HCT116 (cell line): ENCODE data around the gene RASSF5. TPM values are rescaled to one million over a fixed set of nuclear protein-coding genes. Genes with fewer than 3 reads are reported as not detected.

Source experiments
- ATAC-seq: fragments of 200-7000 bp; cut with Tn5 transposase; 2 replicates; pipeline ENCODE4 v1.9.1; 2020; ENCODE audit warnings: mild to moderate bottlenecking, moderate library complexity
- BruUV-seq: library from RNA; stranded (reverse); fragments of 400-500 nt; replicated peaks from 2 replicates; lab custom pipeline; 2021; lab: Mats Ljungman, UMichigan
- CTCF ChIA-PET: fragments of 300-600 bp; sonication (Branson Sonifier 250); formaldehyde crosslinking; loops from one replicate; lab custom pipeline; 2021; ENCODE audit warnings: antibody characterized with exemption; lab: Charles Lee
- POLR2A ChIA-PET: fragments of 300-600, 350-600 bp; sonication (Branson Sonifier 250); formaldehyde crosslinking; loops from one replicate; lab custom pipeline; 2021; ENCODE audit warnings: antibody characterized with exemption; lab: Charles Lee
- RAD21 ChIA-PET, 2 experiments: fragments of 300-600 bp; sonication (Branson Sonifier 250); formaldehyde crosslinking; loops; one replicate each; lab custom pipeline; 2023; ENCODE audit warnings: low total read pairs in 2 of 2; ENCODE audit not compliant: uncharacterized antibody in 2 of 2, unreplicated experiment in 2 of 2, low non-redundant PET in 1 of 2; lab: Charles Lee
- DNase-seq: peaks from one replicate; pipeline ENCODE4 v3.0.0-alpha.2; 2010; ENCODE audit warnings: low read depth, low spot score
- H2AFZ ChIP-seq: fragments of 200-600 bp; shearing (Covaris generic), sonication (generic); 2 replicates; pipeline ENCODE4 v1.6.1; 2017; ENCODE audit warnings: low read depth, mixed run types, mixed read lengths, antibody characterized with exemption, low read length; ENCODE audit not compliant: poor library complexity, severe bottlenecking
- H3K27ac ChIP-seq: 2 replicates; pipeline ENCODE4 v1.5.1; 2012; ENCODE audit warnings: low read depth, low read length
- H3K27me3 ChIP-seq: fragments of 200-600 bp; sonication (generic); 2 replicates; pipeline ENCODE4 v1.6.1; 2016; ENCODE audit warnings: mixed run types, low read length, mixed read lengths; ENCODE audit not compliant: insufficient read depth
- H3K36me3 ChIP-seq, 2 experiments: fragments of 200-500 bp in 1 of 2; fragments of 200-600 bp in 1 of 2; sonication (Bioruptor generic) in 1 of 2; sonication (generic) in 1 of 2; 2 replicates each; pipeline versions ENCODE4 v1.5.1 to v1.6.1; 2014 to 2016; ENCODE audit warnings: low read length in 2 of 2, inconsistent platforms in 1 of 2, mixed read lengths in 1 of 2, mixed run types in 1 of 2; ENCODE audit not compliant: insufficient read depth in 2 of 2, control insufficient read depth in 1 of 2
- H3K4me1 ChIP-seq, 2 experiments: fragments of 200-600 bp in 1 of 2; sonication (generic) in 1 of 2; 2 replicates each; pipeline versions ENCODE4 v1.5.1 to v1.6.1; 2012 to 2017; ENCODE audit warnings: low read length in 2 of 2, inconsistent platforms in 1 of 2, mild to moderate bottlenecking in 1 of 2, mixed read lengths in 1 of 2, mixed run types in 1 of 2, moderate library complexity in 1 of 2; ENCODE audit not compliant: insufficient read depth in 2 of 2, control insufficient read depth in 1 of 2
- H3K4me2 ChIP-seq: fragments of 200-600 bp; sonication (generic); 2 replicates; pipeline ENCODE4 v1.6.1; 2017; ENCODE audit warnings: mixed run types, low read length, mixed read lengths
- H3K4me3 ChIP-seq, 2 experiments: fragments of 200-600 bp in 1 of 2; sonication (generic) in 1 of 2; replicated peaks in 1 of 2; 2 replicates each; pipeline ENCODE4 v1.5.1; 2011 to 2016; ENCODE audit warnings: low read length in 2 of 2, control low read depth in 1 of 2, low read depth in 1 of 2, mild to moderate bottlenecking in 1 of 2, mixed read lengths in 1 of 2, mixed run types in 1 of 2
- H3K79me2 ChIP-seq: fragments of 200-600 bp; sonication (generic); 2 replicates; pipeline ENCODE4 v1.6.1; 2017; ENCODE audit warnings: mild to moderate bottlenecking, mixed run types, low read length, moderate library complexity, mixed read lengths; ENCODE audit not compliant: insufficient read depth
- H3K9ac ChIP-seq: fragments of 200-600 bp; sonication (generic); 2 replicates; pipeline ENCODE4 v1.6.1; 2016; ENCODE audit warnings: low read length, mixed read lengths
- H3K9me2 ChIP-seq: fragments of 200-600 bp; sonication (generic), shearing (Covaris generic); 2 replicates; pipeline ENCODE4 v1.6.1; 2017; ENCODE audit warnings: mixed run types, mild to moderate bottlenecking, moderate library complexity; ENCODE audit not compliant: insufficient read depth
- H3K9me3 ChIP-seq, 2 experiments: fragments of 200-500 bp in 1 of 2; fragments of 200-600 bp in 1 of 2; sonication (Bioruptor generic) in 1 of 2; sonication (generic) in 1 of 2; 2 replicates each; pipeline ENCODE4 v1.6.1; 2014 to 2017; ENCODE audit warnings: low read length in 2 of 2, mixed read lengths in 2 of 2, inconsistent platforms in 1 of 2, low read depth in 1 of 2, mild to moderate bottlenecking in 1 of 2, mixed run types in 1 of 2, moderate library complexity in 1 of 2; ENCODE audit not compliant: control insufficient read depth in 1 of 2, insufficient read depth in 1 of 2
- H4K20me1 ChIP-seq: fragments of 200-600 bp; sonication (generic), shearing (Covaris generic); 2 replicates; pipeline ENCODE4 v1.6.1; 2017; ENCODE audit warnings: mixed run types, mild to moderate bottlenecking, moderate library complexity; ENCODE audit not compliant: insufficient read depth
- CBX3 ChIP-seq: IDR thresholded peaks from 2 replicates; pipeline ENCODE4 v1.6.1; 2012; ENCODE audit warnings: low read depth
- CEBPB ChIP-seq: IDR thresholded peaks from 2 replicates; pipeline ENCODE4 v1.6.1; 2012; ENCODE audit warnings: low read depth
- EGR1 ChIP-seq: IDR thresholded peaks from 2 replicates; pipeline ENCODE4 v1.6.1; 2012; ENCODE audit warnings: low read depth
- EZH2 ChIP-seq: fragments of 200-600 bp; sonication (generic); IDR thresholded peaks from 2 replicates; pipeline ENCODE4 v1.6.1; 2017; ENCODE audit warnings: antibody characterized with exemption, mixed run types
- FOSL1 ChIP-seq: IDR thresholded peaks from 2 replicates; pipeline ENCODE4 v1.6.1; 2012; ENCODE audit warnings: low read depth
- POLR2AphosphoS5 ChIP-seq: IDR thresholded peaks from 2 replicates; pipeline ENCODE4 v1.6.1; 2011; ENCODE audit warnings: mild to moderate bottlenecking, low read depth, low read length, moderate library complexity
- RAD21 ChIP-seq: IDR thresholded peaks from 2 replicates; pipeline ENCODE4 v1.6.1; 2012; ENCODE audit warnings: low read depth, mild to moderate bottlenecking
- SIN3A ChIP-seq: IDR thresholded peaks from 2 replicates; pipeline ENCODE4 v1.6.1; 2012; ENCODE audit warnings: low read depth
- SP1 ChIP-seq: IDR thresholded peaks from 2 replicates; pipeline ENCODE4 v1.6.1; 2012; ENCODE audit warnings: low read depth
- TCF7L2 ChIP-seq: IDR thresholded peaks from 2 replicates; pipeline ENCODE4 v1.7.0; 2011; ENCODE audit warnings: borderline replicate concordance, inconsistent platforms; ENCODE audit not compliant: insufficient read depth, insufficient read length; ENCODE audit errors: extremely low read depth
- YY1 ChIP-seq: IDR thresholded peaks from 2 replicates; pipeline ENCODE4 v1.6.1; 2011; ENCODE audit warnings: low read length, low read depth, moderate library complexity, mild to moderate bottlenecking; ENCODE audit not compliant: insufficient replicate concordance; ENCODE audit errors: extremely low read depth
- ZNF274 ChIP-seq: fragments of 200-500 bp; sonication (Bioruptor generic); IDR thresholded peaks from 2 replicates; pipeline ENCODE4 v1.6.1; 2014; ENCODE audit warnings: mild to moderate bottlenecking, low read depth, low read length, inconsistent platforms
- intact Hi-C: fragments of 100-400 bp; cut with micrococcal nuclease; formaldehyde crosslinking; loops from 2 replicates; pipeline ENCODE4 v1.10.0; 2022
- total RNA-seq: library from RNA; stranded (reverse); gene quantifications from one replicate; pipeline ENCODE4 v1.2.1, GENCODE V29; 2021; ENCODE audit not compliant: unreplicated experiment
- TF ChIP-seq, protein P1 (sequence below): IDR thresholded peaks from 2 replicates; pipeline ENCODE4 v1.6.1; 2012
- TF ChIP-seq, protein P2 (sequence below), 3 experiments: fragments of 200-600 bp in 1 of 3; sonication (generic) in 1 of 3; IDR thresholded peaks in 2 of 3; conservative IDR thresholded peaks in 1 of 3; 2 replicates each; pipeline ENCODE4 v1.5.1; 2012 to 2017; ENCODE audit warnings: low read depth in 2 of 3, low read length in 2 of 3, antibody characterized with exemption in 1 of 3, borderline replicate concordance in 1 of 3, control low read depth in 1 of 3, mild to moderate bottlenecking in 1 of 3, mixed read lengths in 1 of 3, mixed run types in 1 of 3, moderate library complexity in 1 of 3; ENCODE audit not compliant: insufficient read depth in 1 of 3

Gene RASSF5
- total RNA-seq, 1 experiment from 2014 or later: 5.4 TPM

DNA sequence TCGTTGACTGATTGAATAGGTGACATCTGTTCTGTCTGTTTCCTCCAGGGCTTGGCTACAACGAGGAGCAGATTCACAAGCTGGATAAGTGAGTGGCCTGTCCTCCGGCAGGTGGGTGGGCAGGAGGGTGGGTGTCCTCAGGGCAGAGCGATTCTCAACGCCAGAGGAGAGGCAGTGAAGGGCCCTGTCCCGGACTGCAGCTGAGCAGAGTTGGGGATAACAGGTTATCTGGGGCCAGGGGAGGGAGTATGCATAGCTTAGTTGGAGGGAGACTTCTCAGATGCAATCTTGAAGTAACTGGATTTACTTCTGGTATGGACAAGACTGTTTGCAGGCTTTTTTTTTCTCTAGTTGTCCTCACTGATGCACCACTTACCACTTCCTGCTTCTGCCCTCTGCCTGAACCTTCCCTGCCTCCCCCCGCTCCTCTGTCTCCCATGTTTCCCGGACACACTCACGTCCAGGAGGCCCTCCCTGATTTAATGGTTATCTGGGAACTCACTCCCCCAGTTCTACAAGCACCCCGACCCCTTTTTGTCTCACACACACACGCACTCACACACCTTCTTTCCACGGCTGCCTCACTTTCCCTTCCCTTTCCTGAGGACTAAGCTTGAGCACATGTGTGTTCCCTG, 16.4 kb upstream of the RASSF5 start:
- H3K9me3 ChIP-seq: no peaks in the 10 kb centered on the region
- no peak overlapping the region for H2AFZ ChIP-seq
- TF ChIP-seq, protein P1, sequence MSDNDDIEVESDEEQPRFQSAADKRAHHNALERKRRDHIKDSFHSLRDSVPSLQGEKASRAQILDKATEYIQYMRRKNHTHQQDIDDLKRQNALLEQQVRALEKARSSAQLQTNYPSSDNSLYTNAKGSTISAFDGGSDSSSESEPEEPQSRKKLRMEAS: no peak
- no peak for TF ChIP-seq EGR1
- no peak for TF ChIP-seq SP1
- no peak for TF ChIP-seq CBX3
- TF ChIP-seq CEBPB: no peak
- TF ChIP-seq EZH2: no peak
- TF ChIP-seq SIN3A: no peak
- TF ChIP-seq YY1: no peak
- TF ChIP-seq ZNF274: no peak
- no peak for TF ChIP-seq FOSL1
- no peak for TF ChIP-seq POLR2AphosphoS5
- TF ChIP-seq TCF7L2: no peak
- TF ChIP-seq, protein P2, sequence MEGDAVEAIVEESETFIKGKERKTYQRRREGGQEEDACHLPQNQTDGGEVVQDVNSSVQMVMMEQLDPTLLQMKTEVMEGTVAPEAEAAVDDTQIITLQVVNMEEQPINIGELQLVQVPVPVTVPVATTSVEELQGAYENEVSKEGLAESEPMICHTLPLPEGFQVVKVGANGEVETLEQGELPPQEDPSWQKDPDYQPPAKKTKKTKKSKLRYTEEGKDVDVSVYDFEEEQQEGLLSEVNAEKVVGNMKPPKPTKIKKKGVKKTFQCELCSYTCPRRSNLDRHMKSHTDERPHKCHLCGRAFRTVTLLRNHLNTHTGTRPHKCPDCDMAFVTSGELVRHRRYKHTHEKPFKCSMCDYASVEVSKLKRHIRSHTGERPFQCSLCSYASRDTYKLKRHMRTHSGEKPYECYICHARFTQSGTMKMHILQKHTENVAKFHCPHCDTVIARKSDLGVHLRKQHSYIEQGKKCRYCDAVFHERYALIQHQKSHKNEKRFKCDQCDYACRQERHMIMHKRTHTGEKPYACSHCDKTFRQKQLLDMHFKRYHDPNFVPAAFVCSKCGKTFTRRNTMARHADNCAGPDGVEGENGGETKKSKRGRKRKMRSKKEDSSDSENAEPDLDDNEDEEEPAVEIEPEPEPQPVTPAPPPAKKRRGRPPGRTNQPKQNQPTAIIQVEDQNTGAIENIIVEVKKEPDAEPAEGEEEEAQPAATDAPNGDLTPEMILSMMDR (IDR thresholded peaks at IDR 0.05 in 2 of 3, conservative IDR thresholded peaks at IDR 0.05 in 1 of 3; ENCODE audit: borderline replicate concordance in 1 of 3, insufficient read depth in 1 of 3, low read depth in 2 of 3, low read length in 2 of 3): no peak
- no peak for TF ChIP-seq RAD21
- POLR2A ChIA-PET: no interaction called here
- RAD21 ChIA-PET: interaction anchor here (0.8 to 2.2 kb wide), 4 partner anchors 92 to 491 kb away, joined by 3 to 10 read pairs (median 6); no protein-coding TSS in a partner anchor
- no peaks in the 10 kb centered on the region for H4K20me1 ChIP-seq
- no peak overlapping the region for H3K4me3 ChIP-seq
- H3K36me3 ChIP-seq: no peaks in the 10 kb centered on the region
- no peak overlapping the region for H3K27ac ChIP-seq
- no peak overlapping the region for H3K9ac ChIP-seq
- peaks cover 0 to under 1% of the 10 kb centered on the region in 2 experiments; a peak in 1 of 4 replicates for H3K4me1 ChIP-seq
- ATAC-seq (no peak), DNase-seq (no peak)
- no peaks in the 10 kb centered on the region for H3K9me2 ChIP-seq
- H3K4me2 ChIP-seq: no peak overlapping the region
- BruUV-seq: no TSS peak
- intact Hi-C loops: loop anchor here (1.0 to 5.0 kb wide), 4 partner anchors 54 to 491 kb away; no protein-coding TSS in a partner anchor
- CTCF ChIA-PET: interaction anchor here (0.6 to 5.5 kb wide), 16 partner anchors 8 to 491 kb away, joined by 3 to 96 read pairs (median 7); partner anchors contain the start of genes DYRK3, EIF2D and IKBKE
- H3K27me3 ChIP-seq: no peaks in the 10 kb centered on the region
- no peaks in the 10 kb centered on the region for H3K79me2 ChIP-seq
